Activated CD4-positive, alpha-beta T cell treated with anti-CD3 and anti-CD28 coated beads, Interleukin-2, Interleukin-6, amounts not matched to agents 100 ng/mL and 50 ng/mL, durations not matched to agents 16 hours and 8 hours (primary cell): ENCODE measurements around the gene MOCS1.

Source experiments
- DNase-seq: peaks from one replicate; pipeline ENCODE4 v3.0.0-alpha.2; 2020

The MOCS1 gene

GRCh38 chr6:39947611-39948068, 13.4 kb upstream of the MOCS1 start:
- DNase-seq: no peak

GRCh38 chr6:39945626-39946025, 11.4 kb upstream of the MOCS1 start:
- DNase-seq: no peak

DNA sequence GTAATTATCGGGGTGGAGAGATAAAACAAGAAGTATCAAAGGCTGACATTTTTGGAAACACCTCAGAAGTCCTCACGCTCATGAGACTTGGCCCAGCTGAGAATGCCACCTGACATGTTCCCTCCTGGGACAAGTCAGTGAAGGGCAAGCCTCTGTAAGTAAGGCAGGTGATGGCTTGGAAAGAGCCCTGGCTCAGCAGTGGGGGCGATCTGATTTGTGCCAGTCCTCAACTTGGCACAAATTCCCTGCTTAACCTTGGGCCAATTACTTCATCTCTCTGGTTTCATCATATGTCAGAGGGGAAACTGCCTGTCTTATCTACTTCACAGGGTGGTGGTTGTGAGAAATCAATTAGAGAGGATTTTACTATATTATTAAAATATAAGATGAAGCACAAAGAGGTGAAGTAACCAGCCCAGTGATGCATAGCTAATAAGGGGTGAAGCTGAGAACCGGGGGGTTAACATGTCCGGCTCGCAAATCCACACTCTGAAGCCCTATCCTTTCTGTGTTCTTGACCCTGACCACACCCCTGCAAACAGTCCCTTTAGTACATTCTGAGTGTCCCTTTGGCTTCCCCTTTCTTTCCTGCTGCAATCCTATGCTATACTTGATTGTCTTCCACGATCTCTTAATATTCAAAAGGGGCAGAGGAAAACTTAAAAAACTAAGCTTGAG, 8.8 kb upstream of the MOCS1 start:
- DNase-seq: no peak

- DNase-seq: no peak
Observed at GRCh38 chr6:39941820-39942219, 7.6 kb upstream of the MOCS1 start.

DNA sequence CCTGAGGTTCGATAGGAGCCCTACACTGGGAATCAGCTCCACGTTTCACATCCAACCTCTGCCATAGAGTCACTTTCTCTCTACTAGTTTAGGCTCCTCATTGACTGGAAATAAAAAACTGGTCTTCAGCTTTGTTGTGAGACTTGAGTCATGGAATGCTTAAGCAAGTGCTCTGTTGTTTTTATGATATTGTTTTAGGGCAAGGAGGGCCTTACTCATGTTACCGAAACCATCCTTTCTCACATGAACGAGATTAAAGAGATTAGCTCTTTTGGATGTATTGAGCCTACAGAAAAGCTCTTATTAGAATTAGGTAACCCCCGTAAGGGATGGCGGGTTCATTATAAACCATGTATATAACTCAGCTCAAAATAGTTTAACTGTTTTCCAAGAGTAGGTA, 6.9 kb upstream of the MOCS1 start:
- DNase-seq: no peak

- no peak for DNase-seq
Observed at GRCh38 chr6:39938773-39939654, 4.8 kb upstream of the MOCS1 start.

DNA sequence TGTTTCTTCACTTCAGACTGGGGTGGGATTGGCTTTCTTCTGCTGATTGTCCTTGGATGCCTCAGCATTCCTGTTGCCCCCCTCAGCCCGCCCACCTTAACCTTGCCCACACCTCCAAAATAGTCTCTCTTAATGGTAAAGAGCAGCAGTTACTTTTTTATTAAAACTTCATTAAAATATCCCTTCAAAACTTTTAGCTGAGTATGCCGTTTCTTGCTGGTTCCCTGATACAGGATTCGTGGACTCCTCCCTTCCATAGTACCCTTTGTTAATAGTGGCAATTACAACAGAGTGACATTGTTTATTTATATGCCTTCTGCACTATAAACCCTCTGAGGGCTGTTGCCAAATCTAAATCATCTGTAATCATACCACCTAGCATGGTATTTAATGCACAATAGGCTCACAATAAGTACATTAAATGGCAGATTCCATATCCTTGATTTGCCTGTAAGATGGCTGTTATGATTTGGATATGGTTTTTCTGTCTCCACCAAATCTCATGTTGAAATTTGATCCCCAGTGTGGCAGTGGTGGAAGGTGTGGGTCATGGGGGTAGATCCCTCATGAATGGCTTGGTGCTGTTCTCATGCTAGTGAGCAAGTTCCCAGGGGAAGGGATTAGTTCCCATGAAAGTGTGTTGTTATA, 3.5 kb upstream of the MOCS1 start:
- DNase-seq: no peak

DNA sequence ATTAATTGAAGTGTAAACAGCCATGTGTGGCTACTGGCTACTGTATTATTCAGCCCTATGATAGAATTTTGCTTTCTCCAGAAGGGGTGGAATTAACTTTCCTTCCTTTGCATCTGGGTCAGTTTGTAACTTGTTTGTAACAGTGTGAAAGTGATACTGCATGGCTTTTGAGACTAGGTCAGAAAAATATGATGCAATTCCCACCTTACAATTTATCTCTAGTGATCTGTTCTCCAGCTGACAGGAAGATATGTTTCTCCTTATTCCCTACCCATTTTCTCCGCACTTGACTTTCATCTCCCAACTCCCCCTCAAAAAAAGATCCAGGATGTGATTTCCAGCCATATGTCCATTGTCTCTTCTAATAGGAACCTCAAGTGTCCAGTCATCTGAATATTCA, 2.6 kb upstream of the MOCS1 start:
- DNase-seq: no peak

DNA sequence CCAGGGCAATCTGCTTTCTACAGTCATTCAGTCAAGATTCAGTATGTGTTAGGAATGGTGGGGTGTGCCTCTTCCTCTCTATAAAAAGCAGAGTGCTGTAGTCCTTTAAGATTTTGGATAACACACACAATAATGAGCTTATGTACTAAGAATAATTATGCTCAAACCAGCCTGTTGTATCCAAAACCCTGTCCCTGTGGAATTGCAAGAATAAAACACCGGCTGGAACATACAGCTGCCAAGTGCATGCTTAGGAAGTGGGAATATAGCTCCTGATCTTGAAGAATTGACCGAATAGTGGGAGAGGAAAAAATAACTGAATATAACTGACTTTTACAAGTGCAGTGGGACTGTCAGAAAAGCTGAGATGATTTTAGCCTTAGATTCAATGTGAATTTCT, 979 bp upstream of the MOCS1 start:
- DNase-seq: no peak

DNA sequence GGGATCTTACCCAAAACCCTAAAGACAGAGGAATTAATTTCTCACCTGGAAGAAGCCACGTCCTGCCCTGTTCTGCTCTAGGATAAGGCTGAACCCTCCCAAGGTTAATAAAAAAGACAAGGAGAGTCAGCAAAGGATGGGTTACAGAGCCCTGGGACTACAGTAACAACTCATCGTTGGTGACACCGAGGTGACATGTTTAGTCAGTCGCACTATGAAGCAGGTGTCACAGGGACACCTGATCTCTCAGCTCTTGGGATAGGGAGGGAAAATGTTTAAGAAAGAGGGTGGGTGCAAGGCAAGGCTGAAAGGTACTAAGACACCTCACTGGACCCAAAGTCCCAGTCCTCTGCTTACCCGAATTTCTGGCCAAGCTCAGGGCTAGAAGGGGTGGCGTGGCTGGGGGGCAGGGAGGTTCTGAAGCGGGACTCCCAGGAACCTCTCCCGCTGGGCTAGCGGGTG, 562 bp downstream of the MOCS1 start:
- no peak for DNase-seq

- DNase-seq: no peak
Observed at GRCh38 chr6:39932386-39932910, 1.8 kb downstream of the MOCS1 start.

DNA sequence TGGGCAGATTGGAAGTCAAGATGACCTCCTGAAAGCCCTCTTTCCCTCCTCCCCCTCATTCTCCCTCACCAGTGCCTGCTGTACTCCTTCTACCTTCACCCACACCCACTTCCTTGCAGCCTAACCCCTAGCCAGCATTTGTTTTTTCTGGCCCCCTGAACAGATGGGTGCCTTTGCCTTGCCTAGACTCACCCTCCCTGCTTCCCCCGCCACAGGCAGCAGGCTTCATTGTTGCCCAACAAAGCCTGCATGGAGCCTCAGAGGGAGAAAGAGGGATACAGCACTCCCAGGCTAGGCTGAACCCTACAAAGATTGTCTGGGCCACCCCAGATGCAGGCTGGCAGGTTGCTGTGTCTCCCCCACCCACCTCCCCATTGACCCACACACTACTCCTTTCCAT, 2.7 kb downstream of the MOCS1 start:
- DNase-seq: no peak

DNA sequence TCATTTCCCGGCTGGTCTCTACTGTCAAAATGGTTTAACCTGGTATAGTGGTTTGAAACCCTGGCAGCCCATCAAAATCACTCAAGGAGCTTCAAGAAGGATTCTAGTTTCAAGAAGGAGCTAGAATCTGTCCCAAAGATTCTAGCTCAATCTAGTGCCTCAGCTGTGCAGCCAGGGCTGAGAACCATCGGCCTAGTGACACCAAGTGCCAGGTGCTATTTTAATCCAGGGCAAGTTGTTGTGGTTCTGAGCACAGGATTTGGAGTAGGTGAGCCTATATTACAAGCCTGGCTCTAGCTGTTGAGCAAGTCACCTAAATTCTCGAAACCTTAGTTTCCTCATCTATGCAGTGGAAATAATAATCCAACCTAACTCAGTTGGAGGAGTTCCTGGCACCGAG, 3.7 kb downstream of the MOCS1 start:
- no peak for DNase-seq

GRCh38 chr6:39929733-39930461, 4.4 kb downstream of the MOCS1 start:
- no peak for DNase-seq

DNA sequence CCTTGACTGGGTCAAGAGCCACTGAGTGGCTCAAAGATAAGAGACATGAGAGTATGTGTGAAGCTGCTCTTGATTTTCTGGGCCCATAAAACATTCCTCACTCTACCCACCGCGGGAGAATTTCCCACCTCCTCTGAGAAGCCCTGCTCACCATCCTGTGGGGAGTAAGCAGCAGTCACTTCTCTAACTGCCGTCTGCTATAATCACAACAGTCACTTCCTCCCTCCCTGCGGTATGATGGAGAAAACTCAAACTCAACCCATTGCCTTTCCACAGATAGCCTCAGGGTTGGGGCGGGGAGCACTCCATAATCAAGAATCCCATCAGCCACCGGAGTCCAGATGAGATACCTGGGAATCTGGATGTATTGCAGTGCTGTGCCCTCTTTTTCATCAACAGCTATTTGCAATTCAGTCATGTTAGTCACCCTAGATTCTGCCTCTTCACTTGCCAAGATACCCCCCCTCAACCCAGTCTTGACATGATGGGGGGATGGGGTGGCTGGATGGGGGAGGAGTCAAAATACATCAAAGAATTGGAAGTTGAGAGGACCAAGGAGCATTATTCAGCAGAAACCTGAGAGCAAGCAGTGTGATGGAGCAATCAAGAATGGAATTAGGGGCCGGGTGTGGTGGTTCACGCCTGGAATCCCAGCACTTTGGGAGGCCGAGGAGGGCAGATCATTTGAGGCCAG, 5.1 kb downstream of the MOCS1 start:
- no peak for DNase-seq

DNA sequence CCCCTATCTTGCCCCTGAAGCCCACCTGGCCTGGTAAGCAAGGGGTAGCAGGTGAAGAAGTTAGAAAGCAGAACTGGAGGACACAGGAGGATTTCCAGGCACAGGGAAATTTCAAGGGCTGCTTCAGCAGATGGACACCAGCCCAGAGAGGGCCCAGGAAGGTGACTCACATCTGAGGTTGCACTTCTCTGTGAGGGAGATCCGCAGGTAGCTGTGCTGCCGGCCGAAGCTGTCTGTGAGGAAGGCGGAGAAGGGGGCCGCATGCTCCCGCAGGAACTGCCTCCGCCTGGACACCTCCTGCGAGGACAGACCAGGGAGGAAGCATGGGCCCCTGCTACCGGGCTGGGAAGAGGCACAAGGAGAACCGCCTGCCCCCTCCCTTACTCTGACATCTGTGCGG, 7.1 kb downstream of the MOCS1 start:
- DNase-seq: no peak

DNA sequence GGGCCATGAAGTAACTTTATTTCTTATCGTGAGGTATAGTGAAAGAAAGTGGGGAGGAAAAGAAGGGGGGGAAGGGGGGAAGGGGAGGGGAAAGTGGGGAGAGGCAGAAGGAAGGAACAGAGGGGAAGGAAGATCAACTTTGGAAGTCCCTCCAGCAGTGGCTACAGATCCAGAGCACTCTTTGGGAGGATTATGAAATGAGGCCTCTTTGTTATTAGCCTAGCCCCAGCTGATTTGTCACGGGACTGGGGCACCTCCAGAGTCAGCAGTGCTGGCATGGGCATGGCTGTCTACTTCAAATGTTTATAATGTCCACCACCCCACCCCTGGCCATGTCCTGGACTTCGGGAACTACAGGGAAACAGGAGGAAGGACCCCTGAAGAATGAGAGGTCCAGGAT, 7.6 kb downstream of the MOCS1 start:
- no peak for DNase-seq

DNA sequence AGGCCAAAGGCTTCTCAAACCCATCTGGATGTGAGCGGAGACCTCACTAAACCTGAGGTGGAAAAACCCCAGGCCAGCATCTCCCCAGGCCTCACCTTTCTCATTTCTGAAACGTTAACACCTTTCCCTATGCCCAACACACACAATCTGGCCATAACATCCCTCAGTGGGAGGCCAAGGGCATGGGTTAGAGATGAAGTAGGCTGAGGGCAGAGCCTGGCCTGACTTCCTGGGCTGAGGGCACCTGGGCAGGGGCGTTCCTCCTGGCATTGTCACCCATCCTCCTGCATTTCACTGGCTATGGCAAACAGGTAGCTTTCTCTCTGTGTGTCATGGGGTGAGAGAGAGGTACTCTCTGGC, 8.4 kb downstream of the MOCS1 start:
- no peak for DNase-seq

DNA sequence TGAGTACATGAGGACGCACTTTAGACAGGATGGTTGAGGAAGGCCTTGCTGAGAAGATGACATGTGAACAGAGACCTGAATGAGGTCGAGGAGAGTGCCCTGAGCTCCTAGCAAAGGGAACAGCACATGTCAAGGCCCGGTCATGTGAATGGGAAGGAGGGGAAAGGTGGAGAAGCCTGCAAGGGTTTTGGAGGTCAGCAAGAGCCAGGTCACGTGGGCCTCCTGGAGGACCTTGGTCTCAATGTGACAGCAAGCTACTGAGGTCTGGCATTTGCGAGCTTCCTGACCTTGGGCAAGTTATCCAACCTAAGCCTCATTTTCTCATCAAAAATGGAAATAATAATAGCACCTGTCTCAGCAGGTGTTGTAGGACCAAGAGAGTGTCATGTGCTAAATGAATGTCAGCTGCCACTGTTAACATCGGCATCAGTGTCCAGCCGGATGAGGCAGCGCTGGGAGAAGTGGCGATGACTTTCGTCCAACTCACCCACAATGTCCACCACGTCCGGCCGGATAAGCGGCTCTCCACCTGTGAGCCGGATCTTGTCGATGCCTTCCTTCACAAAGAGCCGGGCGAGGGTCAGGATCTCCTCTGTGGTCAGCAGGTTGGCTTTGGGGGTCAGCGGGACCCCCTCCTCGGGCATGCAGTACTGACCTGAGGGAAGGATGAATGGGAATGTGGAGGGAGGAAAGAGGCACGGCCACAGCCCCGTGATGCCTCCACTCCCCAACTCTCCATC, 8.9 kb downstream of the MOCS1 start:
- DNase-seq: no peak

DNA sequence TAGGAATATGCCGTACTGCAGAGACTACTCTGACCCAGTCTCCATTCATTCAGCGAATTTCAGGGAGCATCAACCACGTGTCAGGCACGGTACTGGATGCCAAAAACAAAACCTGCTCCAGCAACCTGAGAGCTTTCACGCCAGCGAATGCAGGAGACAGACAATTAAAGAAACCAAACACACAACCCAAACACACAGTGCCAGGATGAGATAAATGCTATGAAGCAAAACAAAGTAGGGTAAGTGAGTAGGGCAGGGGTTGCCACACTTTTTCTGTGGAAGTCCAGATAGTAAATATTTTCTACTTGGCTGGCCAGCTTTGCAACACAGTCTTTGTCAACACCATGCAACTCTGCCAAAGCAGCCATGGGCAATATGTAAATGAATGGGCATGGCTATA, 10.0 kb downstream of the MOCS1 start:
- DNase-seq: no peak

- no peak for DNase-seq
Observed at GRCh38 chr6:39923861-39924260, 10.4 kb downstream of the MOCS1 start.

GRCh38 chr6:39923394-39923793, 10.9 kb downstream of the MOCS1 start:
- DNase-seq: no peak
